GM18873 (cell line): Measurements from ENCODE around the gene GJD4.

ENCODE experiments used
- ATAC-seq: cut with Tn5 transposase; IDR thresholded peaks from one replicate; pipeline ENCODE4 v1.9.1; 2021; ENCODE audit warnings: mild to moderate bottlenecking, moderate library complexity, moderate number of reproducible peaks; ENCODE audit not compliant: unreplicated experiment, low FRiP score

Gene GJD4

GRCh38 chr10:35605191-35605590 is at the start of gene GJD4:
TSS of gene GJD4 (plus strand) at chr10:35605341. CDS start at chr10:35605568, 227 bp downstream.
- ATAC-seq, result no peak

GRCh38 chr10:35555962-35556930 is 48.9 kb upstream of the GJD4 start:
- no peak for ATAC-seq

- ATAC-seq, result no peak
Measured at GRCh38 chr10:35558276-35558675, 46.9 kb upstream of the GJD4 start.

- no peak for ATAC-seq
Measured at GRCh38 chr10:35559416-35559815, 45.7 kb upstream of the GJD4 start.

GRCh38 chr10:35561715-35562114 is 43.4 kb upstream of the GJD4 start:
- no peak for ATAC-seq

- no peak for ATAC-seq
Measured at GRCh38 chr10:35562427-35562826, 42.7 kb upstream of the GJD4 start.

GRCh38 chr10:35563261-35563891 is 41.8 kb upstream of the GJD4 start:
- ATAC-seq, result no peak

GRCh38 chr10:35564341-35564968 is 40.7 kb upstream of the GJD4 start:
- ATAC-seq, result no peak

GRCh38 chr10:35565602-35566081 is 39.5 kb upstream of the GJD4 start:
- no peak for ATAC-seq

- no peak for ATAC-seq
Measured at GRCh38 chr10:35567951-35568350, 37.2 kb upstream of the GJD4 start.

GRCh38 chr10:35568483-35569015 is 36.6 kb upstream of the GJD4 start:
- ATAC-seq, result no peak

GRCh38 chr10:35569111-35569707 is 35.9 kb upstream of the GJD4 start:
- ATAC-seq, result no peak

GRCh38 chr10:35569836-35570235 is 35.3 kb upstream of the GJD4 start:
- no peak for ATAC-seq

GRCh38 chr10:35570397-35570796 is 34.7 kb upstream of the GJD4 start:
- ATAC-seq, result no peak

- ATAC-seq, result no peak
Measured at GRCh38 chr10:35572583-35572982, 32.6 kb upstream of the GJD4 start.

- ATAC-seq, result no peak
Measured at GRCh38 chr10:35573796-35574195, 31.3 kb upstream of the GJD4 start.

GRCh38 chr10:35574924-35575352 is 30.2 kb upstream of the GJD4 start:
- ATAC-seq, result no peak

GRCh38 chr10:35575640-35576039 is 29.5 kb upstream of the GJD4 start:
- ATAC-seq, result no peak

GRCh38 chr10:35576730-35577129 is 28.4 kb upstream of the GJD4 start:
- ATAC-seq, result no peak

- ATAC-seq, result no peak
Measured at GRCh38 chr10:35577926-35578617, 27.1 kb upstream of the GJD4 start.
